GM12872 (cell line): Measurements from ENCODE around the gene CADM2.

Source experiments
- CTCF ChIP-seq: IDR thresholded peaks from 3 replicates; pipeline ENCODE4 v1.5.1; 2011; ENCODE audit warnings: low read depth, mild to moderate bottlenecking, low read length, moderate library complexity; ENCODE audit not compliant: insufficient read depth

Gene CADM2

GRCh38 chr3:85432081-85432480 lies 473.3 kb downstream of the CADM2 start:
- TF ChIP-seq CTCF: no peak

GRCh38 chr3:85433319-85433718 lies 474.5 kb downstream of the CADM2 start:
- TF ChIP-seq CTCF: no peak

GRCh38 chr3:85455561-85456200 lies 496.9 kb downstream of the CADM2 start:
- no peak for TF ChIP-seq CTCF

- no peak for TF ChIP-seq CTCF
Observed at GRCh38 chr3:85474241-85474640, 515.5 kb downstream of the CADM2 start.

GRCh38 chr3:85475346-85475745 lies 516.6 kb downstream of the CADM2 start:
- TF ChIP-seq CTCF: no peak

- TF ChIP-seq CTCF: no peak
Observed at GRCh38 chr3:85476891-85477495, 518.2 kb downstream of the CADM2 start.

- TF ChIP-seq CTCF: no peak
Observed at GRCh38 chr3:85481411-85482212, 522.8 kb downstream of the CADM2 start.
